Iris pigment epithelial cell (primary cell): ENCODE data around the gene LRRIQ4.
A peak's percentile ranks its signal among the peaks of the same experiment; 100 is the strongest.

Source experiments
- DNase-seq: peaks from one replicate; pipeline ENCODE4 v3.0.0-alpha.2; 2011; ENCODE audit warnings: low read depth

LRRIQ4 gene

DNA sequence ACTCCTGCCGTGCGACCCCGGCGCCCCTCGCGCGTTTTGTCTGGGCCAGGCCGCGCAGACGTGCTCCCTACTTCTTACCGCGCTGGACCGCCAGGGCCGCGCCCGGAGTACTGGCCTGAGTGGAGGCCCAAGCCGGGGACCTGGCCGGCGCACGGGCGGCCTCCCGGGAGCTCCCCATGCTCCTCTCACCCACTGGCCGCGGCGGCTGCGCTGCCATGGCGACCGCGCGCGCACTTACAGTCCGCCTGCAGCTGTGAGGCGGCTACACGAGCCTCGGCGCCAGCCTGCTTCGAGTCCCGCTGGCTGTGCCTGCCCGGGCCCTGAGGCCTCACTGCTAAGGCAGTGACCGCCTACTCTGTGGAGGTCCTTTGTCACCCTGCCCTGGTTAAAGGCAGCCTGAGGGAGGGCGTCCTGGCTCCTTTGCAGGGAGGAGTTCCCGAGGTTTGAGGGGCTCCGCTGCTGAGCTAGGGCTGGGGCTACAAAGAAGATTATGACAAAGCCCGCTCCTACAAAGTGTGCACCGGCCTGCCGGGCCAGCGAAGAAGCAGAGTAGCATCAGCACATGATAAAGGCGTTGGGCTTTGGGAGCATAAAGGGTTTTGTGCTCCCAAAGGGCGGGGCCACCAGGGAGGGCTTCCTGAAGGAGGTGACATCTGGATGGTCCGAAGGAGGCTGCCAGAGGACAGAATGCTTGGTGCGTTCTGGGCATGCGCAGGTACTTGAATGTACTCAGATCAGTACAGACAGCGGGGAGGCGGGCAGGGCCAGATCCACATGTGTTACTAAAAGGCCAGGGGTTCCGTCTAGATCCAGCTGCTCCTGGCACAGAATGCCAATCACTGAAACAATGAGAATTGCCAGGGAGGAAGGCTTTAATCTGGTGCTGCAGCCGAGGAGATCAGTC is at the start of gene LRRIQ4, which contains the start of gene LRRC34:
TSS of gene LRRIQ4 (plus strand) at position 539 of the 904 bp plus-strand sequence. CDS start 9,052 bp downstream, outside the sequence.
TSS of gene LRRC34 (minus strand) at position 573 of the 904 bp plus-strand sequence. CDS start at position 217, 356 bp downstream.
- peak; percentile 82 for DNase-seq

DNA sequence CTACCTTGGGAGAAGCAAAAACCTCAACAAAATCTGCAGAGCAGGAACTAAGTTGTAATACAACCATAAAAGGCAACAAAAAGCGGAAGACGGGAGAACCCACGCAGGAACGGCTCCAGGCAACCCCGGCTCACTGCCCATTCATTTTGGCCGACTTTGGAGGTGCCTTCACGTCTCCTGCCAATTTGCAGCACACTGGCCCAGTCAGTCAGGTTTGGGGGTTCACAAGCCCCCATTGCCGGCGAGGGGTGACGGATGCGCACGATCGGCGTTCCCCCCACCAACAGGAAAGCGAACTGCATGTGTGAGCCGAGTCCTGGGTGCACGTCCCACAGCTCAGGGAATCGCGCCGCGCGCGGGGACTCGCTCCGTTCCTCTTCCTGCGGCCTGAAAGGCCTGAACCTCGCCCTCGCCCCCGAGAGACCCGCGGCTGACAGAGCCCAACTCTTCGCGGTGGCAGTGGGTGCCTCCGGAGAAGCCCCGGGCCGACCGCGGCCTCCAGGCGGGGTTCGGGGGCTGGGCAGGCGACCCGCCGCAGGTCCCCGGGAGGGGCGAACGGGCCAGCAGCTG is 48.3 kb upstream of the LRRIQ4 start:
- DNase-seq, result peak; percentile 62

DNA sequence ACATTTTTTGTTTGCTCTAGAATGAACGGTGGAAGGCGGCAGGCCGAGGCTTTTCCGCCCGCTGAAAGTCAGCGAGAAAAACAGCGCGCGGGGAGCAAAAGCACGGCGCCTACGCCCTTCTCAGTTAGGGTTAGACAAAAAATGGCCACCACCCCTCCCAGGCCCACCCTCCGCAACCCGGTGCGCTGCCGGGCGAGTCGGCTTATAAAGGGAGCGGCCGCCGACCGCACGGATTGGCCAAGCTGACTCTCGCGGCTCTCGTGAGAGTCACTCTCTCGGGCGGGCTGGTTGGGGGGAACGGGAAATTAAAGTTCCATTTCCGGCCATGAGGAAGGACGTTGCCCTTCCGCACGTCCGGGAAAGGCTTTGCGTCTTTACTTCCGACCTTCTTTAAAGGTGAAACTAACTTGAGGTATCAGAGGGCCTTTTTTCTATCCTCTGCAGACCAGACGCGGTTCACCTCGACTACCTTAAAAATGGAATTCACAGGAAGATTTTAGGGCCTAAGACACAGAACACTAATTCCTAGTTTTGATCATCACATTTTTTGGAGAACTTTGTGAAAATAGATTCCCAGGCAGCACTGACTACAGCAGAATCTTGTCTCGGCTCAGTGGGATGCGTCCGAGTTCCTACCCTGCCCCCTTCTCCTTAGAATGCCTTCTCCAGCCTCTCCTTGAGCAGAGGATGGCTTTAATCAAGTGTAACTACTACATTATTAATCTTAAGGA is 47.6 kb upstream of the LRRIQ4 start, which contains the start of gene TERC:
TSS of gene TERC (minus strand) at position 179 of the 731 bp plus-strand sequence.
- DNase-seq, result peak; percentile 90

DNA sequence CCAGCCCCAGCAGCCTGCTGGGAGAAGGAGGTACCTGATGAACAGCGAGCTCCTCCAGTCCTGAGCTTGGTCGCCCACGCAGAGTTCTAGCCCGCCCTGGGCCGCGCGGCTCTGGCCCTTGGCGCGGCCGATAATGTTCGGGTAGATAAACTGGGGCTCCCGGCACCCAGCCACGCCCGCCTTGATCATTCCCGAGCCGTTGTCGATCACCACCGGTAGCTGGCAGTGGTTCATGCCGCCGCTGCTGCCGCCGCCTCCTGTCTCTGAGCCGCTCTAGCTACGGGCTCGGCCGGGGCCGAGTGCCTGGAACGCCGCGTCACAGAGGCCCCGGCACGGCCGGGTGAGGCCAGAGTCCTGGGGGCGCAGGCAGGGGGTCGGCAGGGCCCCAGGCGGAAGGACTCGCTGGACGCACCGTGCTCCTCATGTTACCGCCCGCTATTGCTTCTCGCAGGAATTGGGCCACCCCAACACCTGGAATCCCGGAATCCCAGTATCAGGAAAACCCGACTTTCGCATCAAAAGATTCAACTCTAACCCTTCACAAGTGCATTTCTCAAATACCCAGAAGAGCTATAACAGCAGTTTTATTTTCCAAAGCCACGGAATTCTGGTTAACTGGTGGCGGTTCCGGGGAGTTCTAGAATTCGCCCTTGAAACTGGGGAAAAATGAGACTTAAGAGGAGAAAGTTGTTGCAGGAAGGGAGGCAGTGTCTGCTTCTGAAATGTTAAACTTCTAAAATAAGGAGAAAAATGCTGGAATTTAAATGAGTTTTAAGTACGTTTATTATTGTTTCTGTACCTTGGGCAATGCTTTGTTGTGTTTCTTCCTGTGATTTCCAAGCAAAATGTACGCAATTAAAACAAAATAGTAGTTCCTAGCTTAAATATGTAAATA is 43.1 kb upstream of the LRRIQ4 start, which contains the start of gene ACTRT3:
TSS of gene ACTRT3 (minus strand) at position 275 of the 895 bp plus-strand sequence. CDS start at position 234, 41 bp downstream.
- DNase-seq, result peak; percentile 81

DNA sequence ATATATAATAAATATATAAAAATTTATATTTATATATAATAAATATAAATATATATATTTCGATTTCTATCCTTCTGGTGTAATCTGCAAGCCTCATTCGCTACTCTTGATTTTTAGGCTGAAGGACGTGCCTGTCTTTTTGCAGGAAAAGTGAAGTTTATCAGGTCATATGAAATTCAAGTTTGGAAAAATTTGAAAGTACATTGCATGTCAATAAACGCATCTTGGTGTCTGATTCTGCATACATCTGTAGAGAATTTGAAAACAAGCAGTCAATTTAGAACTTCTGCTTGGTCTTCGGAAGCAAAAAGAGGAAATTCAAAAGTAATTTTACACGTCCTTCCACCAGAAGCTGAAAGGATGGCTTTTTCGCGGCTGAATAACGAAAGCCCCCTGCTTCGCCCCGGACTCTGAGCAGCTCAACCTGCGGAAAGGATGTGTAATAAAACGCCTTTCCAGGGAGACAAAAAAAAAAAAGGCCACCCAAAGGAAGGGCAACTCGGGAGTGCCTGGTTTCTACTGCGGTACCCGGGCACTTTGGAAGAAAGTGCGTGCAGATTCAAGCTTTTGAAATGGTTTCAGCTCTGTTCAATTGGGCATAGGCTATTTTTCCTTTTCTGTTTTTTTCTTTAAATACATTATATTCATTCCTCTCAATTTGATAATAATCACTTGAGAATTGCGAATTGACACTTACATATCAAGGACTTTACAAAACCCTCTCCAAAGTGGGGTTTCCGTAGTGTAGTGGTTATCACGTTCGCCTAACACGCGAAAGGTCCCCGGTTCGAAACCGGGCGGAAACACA is 41.0 kb upstream of the LRRIQ4 start:
- DNase-seq, result peak; percentile 57

DNA sequence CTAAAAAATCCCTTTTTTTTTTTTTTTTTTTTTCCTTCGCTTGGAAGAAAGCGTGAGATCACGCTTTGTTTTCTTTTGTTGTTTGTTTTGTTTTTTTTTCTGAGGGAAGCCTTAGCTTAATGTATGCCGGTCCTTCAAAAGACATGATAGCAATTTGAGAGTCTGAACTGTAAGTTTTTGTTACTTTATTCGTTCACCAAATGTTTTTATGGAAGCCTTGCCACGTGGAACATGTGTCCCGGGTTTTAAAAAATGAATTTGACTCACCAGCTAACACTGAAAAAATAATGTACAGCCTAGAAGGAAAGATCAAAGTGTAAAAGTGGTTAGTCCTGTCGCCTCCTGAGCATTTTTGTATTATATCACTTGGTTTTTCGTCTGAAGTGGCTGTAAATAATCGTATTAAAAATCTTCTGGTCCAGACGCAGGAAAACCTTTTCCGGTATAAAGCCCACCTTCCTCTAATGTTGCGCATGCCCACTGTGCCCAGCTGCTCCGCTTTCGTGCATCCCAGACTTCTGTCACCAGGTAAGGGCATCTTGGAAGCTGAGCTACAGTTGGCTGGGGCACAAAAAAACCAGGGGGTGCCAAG is 40.3 kb upstream of the LRRIQ4 start:
- peak; percentile 72 for DNase-seq

DNA sequence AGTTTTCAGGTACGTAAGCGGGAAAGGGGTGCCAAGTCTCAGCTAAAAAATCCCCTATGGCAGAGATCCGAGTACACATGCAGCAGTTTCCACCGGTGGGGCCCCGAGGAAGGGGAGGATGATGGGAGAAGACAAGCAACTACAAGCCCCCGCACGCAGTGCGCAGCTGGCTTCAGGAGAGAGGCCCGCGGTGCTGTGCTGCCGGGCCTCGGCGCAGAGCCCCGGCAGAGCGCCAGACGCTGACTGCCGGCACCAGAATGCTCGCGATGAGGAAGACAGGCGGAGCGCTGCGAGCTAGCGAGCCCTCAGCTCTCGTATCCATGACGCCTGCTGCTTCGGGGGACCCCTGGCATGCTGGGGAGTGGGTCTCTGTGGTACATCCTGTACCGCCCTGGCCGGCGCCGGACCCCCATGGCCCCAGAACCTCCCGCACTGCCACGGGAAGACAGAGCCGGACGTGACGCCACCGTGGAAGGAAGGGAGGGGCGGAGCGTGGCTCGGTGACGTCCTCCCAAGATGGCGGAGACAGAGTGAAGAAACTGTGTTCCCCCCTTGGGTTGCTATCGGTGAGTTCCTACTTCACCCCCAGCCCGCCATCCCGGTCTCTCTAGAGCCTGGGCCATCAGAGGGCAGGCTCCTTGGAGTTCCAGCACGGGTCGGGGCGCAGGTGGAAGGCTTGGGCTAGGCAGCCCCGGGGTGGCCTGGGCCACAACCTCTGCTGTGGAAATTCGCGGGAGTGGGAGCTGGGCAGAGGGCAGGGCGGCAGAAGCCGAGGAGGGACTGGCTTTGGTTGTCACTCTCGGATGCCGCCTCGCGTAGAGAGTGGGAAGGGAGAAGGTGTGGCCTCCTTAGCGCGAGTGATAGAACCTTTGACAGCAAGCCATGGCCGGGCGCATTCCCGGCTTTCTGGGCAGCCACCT is 39.5 kb upstream of the LRRIQ4 start, which contains the start of gene MYNN:
TSS of gene MYNN (plus strand) at position 500 of the 920 bp plus-strand sequence. CDS start 900 bp downstream, outside the sequence.
- DNase-seq, result peak; percentile 90

DNA sequence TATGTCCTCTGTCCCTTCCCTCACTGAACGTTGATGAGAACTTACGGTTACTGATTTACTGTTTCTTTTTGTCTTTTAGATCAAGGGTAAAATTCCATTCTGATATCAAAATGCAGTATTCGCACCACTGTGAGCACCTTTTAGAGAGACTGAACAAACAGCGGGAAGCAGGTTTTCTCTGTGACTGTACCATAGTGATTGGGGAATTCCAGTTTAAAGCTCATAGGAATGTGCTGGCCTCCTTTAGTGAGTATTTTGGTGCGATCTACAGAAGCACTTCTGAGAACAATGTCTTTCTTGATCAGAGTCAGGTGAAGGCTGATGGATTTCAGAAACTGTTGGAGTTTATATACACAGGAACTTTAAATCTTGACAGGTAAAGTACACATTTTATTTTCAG is 38.5 kb upstream of the LRRIQ4 start:
- peak; percentile 12 for DNase-seq

DNA sequence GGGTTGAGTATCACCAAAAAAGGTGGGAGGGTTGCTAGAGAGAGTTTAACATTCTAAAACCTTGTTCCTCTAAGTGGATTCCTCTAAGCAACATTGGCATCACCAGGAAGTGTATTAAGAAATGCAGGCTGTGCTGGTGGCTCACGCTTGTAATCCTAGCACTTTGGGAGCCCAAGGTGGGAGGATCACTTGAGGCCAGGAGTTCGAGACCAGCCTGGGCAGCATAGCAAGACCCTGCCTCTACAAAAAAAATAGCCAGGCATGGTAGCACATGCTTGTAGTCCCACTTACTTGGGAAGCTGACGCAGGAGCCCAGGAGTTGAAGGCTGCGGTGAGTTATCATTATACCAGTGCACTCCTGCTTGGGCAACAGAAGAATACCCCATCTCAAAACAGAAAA is 34.8 kb upstream of the LRRIQ4 start:
- no peak for DNase-seq

DNA sequence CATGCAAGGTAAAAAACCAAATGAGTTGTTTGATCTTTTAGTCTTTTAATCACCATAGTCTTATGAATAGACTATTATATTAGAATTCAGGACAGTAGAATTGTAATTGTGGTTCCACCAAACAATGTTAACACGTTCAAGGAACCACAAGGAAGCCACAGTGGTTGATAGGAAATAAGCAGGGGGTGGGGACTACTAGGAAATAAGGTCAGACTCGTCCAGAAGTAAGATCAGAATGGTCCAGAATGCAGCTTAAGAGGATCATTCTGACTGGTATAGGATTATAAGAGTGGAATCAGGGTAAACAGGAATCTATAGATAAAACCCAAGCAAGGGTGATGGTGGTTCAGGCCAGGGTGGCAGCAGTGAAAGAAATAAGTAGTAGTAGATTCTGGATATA is 31.9 kb upstream of the LRRIQ4 start:
- no peak for DNase-seq

DNA sequence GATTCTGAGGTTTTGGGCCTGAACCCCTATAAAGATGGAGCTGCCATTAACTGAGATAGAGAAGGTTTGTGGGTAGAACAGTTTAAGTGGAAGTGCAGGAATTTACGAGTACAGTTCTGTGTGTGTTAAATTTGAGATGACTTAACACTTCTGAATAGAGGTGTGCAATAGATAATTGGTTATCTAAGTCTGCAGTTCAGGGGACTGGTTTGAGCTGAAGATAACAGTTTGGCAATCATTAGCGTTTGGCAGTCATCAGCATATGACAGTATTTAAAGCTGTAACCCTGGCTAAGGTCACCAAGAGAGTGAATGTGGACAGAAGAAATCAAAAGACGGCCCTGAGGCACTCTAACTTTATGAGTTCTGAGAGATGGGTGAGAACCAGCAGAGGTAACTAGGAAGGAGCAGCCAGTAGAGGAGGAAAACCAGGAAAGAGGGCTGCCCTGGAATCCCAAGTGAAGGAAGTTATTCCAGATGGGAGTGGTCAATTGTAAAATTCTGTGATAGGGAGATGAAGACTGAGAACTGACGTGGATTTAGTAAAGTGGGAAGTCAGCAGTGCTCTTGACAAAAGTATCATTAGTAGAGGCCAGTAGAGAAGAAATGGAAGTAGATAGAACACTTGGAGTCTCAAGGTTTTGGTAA is 31.3 kb upstream of the LRRIQ4 start:
- DNase-seq, result no peak

DNA sequence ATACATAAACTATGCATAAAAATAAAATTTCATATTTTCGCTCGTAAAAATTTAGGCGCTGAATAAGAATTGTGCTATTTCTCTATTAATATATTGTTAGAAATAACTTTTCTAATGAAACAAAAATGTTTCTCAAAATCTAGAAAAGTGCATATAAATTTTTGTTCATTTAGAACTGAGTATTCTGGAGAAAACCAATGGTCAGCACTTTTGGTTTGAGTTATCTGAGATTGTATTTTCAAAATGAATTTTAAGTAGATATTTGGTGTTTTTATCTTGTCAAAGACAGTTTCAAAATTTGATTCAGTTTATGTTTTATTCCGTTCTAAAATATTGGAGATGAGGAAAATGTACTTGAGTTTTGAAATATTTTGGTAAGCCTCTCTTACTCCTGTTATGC is 25.6 kb upstream of the LRRIQ4 start:
- DNase-seq, result no peak

DNA sequence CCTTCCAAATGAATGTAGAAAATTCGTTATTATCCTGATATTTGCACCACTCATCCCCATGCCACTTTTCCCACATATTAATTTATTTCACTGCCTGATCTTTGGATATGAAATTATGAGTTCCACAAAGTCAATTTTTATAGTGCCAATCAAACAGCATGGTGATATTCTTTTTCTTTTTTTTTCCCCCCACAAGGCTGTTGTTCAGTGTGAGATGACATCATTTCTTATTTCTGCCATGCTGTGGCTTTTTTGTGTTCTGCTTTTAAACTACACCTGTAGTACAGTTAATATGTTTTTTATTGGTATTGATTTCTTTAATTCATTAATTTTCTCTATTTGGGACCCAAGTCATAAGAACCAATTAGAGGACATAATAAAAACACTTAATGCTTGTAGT is 24.9 kb upstream of the LRRIQ4 start:
- no peak for DNase-seq

DNA sequence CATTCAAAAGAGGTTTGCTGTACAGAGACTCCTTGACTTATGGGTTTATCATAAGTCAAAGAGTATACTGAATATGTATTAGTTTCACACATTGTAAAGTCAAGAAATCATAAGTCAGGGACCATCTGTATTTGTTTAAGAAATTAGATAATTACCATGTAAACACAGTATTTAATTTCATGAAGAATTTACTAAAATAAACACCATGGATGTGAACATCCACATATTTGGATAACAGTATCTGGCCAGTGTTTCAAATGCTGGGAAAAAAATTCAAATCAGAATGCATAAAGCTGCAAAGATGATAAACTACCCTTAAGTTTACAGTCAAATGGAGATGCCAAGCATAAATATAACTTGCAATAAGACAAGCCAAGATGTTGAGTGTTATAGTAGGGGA is 22.5 kb upstream of the LRRIQ4 start:
- no peak for DNase-seq

DNA sequence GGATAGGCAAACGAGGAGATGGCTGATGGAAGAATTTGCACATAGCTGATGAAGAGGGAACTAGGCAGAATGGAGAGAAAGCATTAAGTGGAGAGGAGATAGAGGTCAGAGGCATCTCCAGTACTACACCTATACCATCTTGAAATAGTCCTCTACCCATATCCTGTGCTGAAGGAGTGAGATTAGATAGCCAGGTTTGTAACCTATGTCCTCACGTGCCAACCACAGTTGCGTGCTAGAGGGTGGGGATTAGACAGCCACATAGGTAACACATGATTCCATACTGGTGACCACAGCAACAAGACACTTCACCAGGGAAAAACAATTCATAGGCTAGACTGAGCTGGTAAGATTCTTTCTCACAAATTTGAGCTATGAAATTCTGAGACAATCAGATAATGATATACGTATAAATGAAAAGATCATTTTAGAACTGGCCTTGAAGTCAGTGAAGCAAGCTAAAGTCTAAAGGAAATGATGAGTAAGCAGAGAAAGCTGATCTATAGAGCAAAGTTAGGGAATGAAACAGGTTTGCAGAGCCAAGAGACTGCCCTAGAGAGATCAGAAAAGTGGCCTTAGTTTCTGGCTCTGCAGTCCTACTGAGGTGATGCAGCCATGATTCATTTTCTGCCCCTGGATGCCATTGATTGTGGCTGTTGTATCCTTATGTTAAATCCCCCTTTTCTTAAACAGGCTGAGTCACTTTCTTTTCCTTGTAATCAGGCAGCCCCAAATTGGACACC is 21.8 kb upstream of the LRRIQ4 start:
- peak; percentile 72 for DNase-seq

DNA sequence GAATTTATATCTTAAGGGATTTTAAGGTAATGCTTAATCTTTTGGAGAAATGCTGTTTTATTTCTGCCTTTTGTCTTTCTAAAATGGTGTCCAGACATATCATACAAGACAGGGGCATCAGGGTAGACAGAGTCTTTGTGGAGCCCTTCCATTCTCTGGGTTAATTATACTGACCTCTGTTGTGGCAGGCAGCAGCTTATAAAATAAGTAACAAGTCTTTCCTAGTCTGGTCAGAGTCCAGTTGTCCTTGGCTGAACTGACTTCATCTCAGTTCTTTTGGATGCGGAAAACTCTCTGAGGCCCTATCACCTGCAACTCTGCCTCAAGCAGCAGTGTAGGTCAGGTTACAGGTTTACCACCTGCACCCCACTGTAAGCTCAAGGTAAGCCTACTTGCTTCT is 20.3 kb upstream of the LRRIQ4 start:
- DNase-seq, result no peak

DNA sequence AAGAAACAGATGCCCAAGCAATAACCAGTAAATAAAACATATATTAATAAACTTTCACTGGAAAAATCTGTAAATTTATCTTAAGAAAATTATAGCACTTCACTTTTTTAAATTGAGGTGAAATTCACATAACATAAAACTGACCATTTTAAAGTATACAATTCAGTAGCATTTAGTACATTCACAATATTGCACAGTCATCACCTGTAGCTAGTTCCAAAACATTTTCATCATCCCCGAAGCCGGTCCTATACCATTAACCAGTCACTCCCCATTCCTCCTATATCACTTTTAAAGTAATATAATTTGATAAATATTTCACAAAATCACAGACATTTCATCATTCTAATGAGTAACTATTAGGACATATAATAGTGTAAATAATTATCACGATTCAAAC is 8.0 kb upstream of the LRRIQ4 start:
- DNase-seq, result no peak
